Neuronal stem cell (in vitro differentiated cells): ENCODE results near the gene SAA4.
"Not testable (repeated sequence)": the region's sequence is repeated elsewhere in the genome, so short reads cannot be mapped to it uniquely, and the experiment has no call there.

Source experiments
- DNase-seq: peaks from one replicate; pipeline ENCODE4 v3.0.0-alpha.2; 2013; ENCODE audit warnings: low spot score
- H2AFZ ChIP-seq: one replicate; pipeline ENCODE4 v1.6.1; 2013; ENCODE audit warnings: mild to moderate bottlenecking, low read length, inconsistent platforms
- H2AK5ac ChIP-seq: 2 replicates; pipeline ENCODE4 v1.6.1; 2013; ENCODE audit warnings: low read depth, mild to moderate bottlenecking, inconsistent platforms, low read length, moderate library complexity, mixed read lengths
- H2BK120ac ChIP-seq: 2 replicates; pipeline ENCODE4 v1.6.1; 2013; ENCODE audit warnings: low read depth, mild to moderate bottlenecking, inconsistent platforms, low read length, moderate library complexity, mixed read lengths
- H2BK12ac ChIP-seq: one replicate; pipeline ENCODE4 v1.6.1; 2013; ENCODE audit warnings: low read length, inconsistent platforms
- H2BK15ac ChIP-seq: 2 replicates; pipeline ENCODE4 v1.6.1; 2013; ENCODE audit warnings: mild to moderate bottlenecking, low read length, inconsistent platforms, mixed read lengths
- H2BK5ac ChIP-seq: one replicate; pipeline ENCODE4 v1.6.1; 2013; ENCODE audit warnings: inconsistent platforms, mild to moderate bottlenecking, low read length, moderate library complexity
- H3K14ac ChIP-seq: one replicate; pipeline ENCODE4 v1.6.1; 2013; ENCODE audit warnings: low read length, inconsistent platforms
- H3K18ac ChIP-seq: 2 replicates; pipeline ENCODE4 v1.6.1; 2013; ENCODE audit warnings: low read length, inconsistent platforms
- H3K23ac ChIP-seq: 2 replicates; pipeline ENCODE4 v1.6.1; 2013; ENCODE audit warnings: low read depth, mild to moderate bottlenecking, mixed read lengths, low read length, inconsistent platforms; ENCODE audit not compliant: poor library complexity
- H3K27ac ChIP-seq: replicated peaks from 3 replicates; pipeline ENCODE4 v1.5.1; 2013; ENCODE audit warnings: low read length, inconsistent platforms
- H3K27me3 ChIP-seq, 3 experiments: 2 replicates each; pipeline ENCODE4 v1.6.1; 2013; ENCODE audit warnings: low read length in 3 of 3, mild to moderate bottlenecking in 2 of 3, inconsistent platforms in 1 of 3, low read depth in 1 of 3, mixed read lengths in 1 of 3, moderate library complexity in 1 of 3; ENCODE audit not compliant: control insufficient read depth in 3 of 3, insufficient read depth in 3 of 3
- H3K36me3 ChIP-seq, 2 donors: replicated peaks in 1 of 2; 2 replicates each; pipeline ENCODE4 v1.6.1; 2013; ENCODE audit warnings: low read length in 2 of 2; ENCODE audit not compliant: control insufficient read depth in 2 of 2, insufficient read depth in 2 of 2
- H3K4ac ChIP-seq: 2 replicates; pipeline ENCODE4 v1.6.1; 2013; ENCODE audit warnings: inconsistent platforms, mild to moderate bottlenecking, low read length, moderate library complexity
- H3K4me1 ChIP-seq, 2 donors: 1 replicate in 1 of 2; 2 replicates in 1 of 2; pipeline ENCODE4 v1.6.1; 2013; ENCODE audit warnings: low read length in 2 of 2, low read depth in 1 of 2; ENCODE audit not compliant: control insufficient read depth in 2 of 2, insufficient read depth in 1 of 2
- H3K4me2 ChIP-seq: one replicate; pipeline ENCODE4 v1.6.1; 2013; ENCODE audit warnings: mild to moderate bottlenecking, low read length, inconsistent platforms; ENCODE audit not compliant: insufficient read depth, poor library complexity, severe bottlenecking
- H3K4me3 ChIP-seq, 2 donors: 2 replicates each; pipeline ENCODE4 v1.5.1; 2013; ENCODE audit warnings: low read length in 2 of 2, mild to moderate bottlenecking in 2 of 2, inconsistent platforms in 1 of 2, moderate library complexity in 1 of 2
- H3K79me1 ChIP-seq: one replicate; pipeline ENCODE4 v1.6.1; 2013; ENCODE audit warnings: low read depth, mild to moderate bottlenecking, inconsistent platforms, low read length, moderate library complexity
- H3K9ac ChIP-seq: one replicate; pipeline ENCODE4 v1.6.1; 2013; ENCODE audit warnings: mild to moderate bottlenecking, low read depth, low read length, inconsistent platforms; ENCODE audit not compliant: poor library complexity
- H3K9me3 ChIP-seq, 2 donors: replicated peaks in 1 of 2; 2 replicates each; pipeline versions ENCODE3 to v1.6.1; 2013; ENCODE audit warnings: low read length in 2 of 2, mild to moderate bottlenecking in 2 of 2, inconsistent platforms in 1 of 2, low read depth in 1 of 2, mixed read lengths in 1 of 2, moderate library complexity in 1 of 2; ENCODE audit not compliant: control insufficient read depth in 2 of 2, insufficient read depth in 1 of 2
- H4K8ac ChIP-seq: one replicate; pipeline ENCODE4 v1.6.1; 2013; ENCODE audit warnings: low read depth, mild to moderate bottlenecking, inconsistent platforms, low read length, moderate library complexity
- H4K91ac ChIP-seq: one replicate; pipeline ENCODE4 v1.6.1; 2013; ENCODE audit warnings: low read length, low read depth, mild to moderate bottlenecking, inconsistent platforms; ENCODE audit not compliant: poor library complexity
- WGBS, 2 donors: extraction: QIAGEN DNeasy Blood & Tissue Kit; methylation state at CpG; one replicate each; pipeline ENCODE4 v1.1.7; 2013; ENCODE audit warnings: missing lambda C conversion rate in 2 of 2, mixed read lengths in 1 of 2; ENCODE audit not compliant: insufficient read length in 2 of 2, insufficient replicate concordance in 1 of 2; ENCODE audit errors: extremely low coverage in 2 of 2; 5-methylcytosine and 5-hydroxymethylcytosine counted together

SAA4 gene

DNA sequence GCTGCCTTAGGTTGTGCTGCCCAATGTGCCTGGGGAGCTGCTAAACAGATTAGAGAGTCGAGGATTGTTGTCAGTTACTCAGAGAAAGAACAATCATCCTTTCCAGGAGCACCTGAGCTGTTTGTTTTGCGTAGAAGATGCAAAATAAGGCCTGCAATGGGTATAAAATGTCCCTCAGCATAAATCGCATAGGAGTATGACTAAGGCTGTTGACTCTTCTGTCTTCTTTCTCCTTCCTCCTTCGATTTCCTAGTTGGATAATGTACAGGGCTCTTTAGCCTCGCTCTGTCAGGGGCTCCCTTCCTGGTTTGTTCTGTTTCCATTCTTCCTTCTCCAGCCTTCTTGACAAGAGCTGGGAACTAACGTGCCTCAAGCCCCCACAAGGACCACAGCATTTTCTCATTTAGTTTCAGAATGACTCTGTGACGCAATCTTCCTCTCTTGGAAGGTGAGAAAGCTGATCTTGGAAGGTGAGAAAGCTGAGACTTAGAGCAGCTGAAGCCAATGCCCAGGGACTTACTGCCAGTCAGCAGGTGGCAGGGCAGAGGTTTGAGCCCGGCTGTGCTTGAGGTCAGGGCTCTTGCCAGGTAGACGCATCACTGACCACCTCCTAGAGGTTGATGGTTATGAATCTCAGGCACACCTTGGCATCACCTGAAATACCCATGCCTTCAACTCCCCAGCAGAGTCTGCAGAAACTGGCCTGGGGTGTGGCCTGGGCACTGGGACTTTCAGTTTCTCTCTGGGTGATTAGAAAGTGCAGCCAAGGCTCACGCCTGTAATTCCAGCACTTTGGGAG is 30.9 kb upstream of the SAA4 start:
- H3K4me3 ChIP-seq, H2BK15ac ChIP-seq, H2BK5ac ChIP-seq, H2BK12ac ChIP-seq, H3K9ac ChIP-seq, H2BK120ac ChIP-seq, H3K27ac ChIP-seq, H3K36me3 ChIP-seq, H3K79me1 ChIP-seq, H3K14ac ChIP-seq, H4K8ac ChIP-seq, DNase-seq, H2AFZ ChIP-seq, H3K4me1 ChIP-seq, H3K27me3 ChIP-seq, H3K18ac ChIP-seq, H2AK5ac ChIP-seq, H3K9me3 ChIP-seq, H3K23ac ChIP-seq, H3K4ac ChIP-seq, H4K91ac ChIP-seq, H3K4me2 ChIP-seq: not testable (repeated sequence)
- no CpG with 5 or more reads among the region's 10 CpGs for WGBS, 2 donors

- Histone ChIP-seq H2BK12ac (peak within 1 kb of the TSS; percentile 22), H3K14ac (no peak within 1 kb of the TSS), H3K4ac (no peak within 1 kb of the TSS), H2BK5ac (no peak within 1 kb of the TSS), H4K91ac (no peak within 1 kb of the TSS), H2BK120ac (no peak within 1 kb of the TSS), H3K23ac (no peak within 1 kb of the TSS), H3K79me1 (no peaks in the 10 kb centered on the region), H3K27me3 (no peaks in the 10 kb centered on the region), H3K4me2 (no peak within 1 kb of the TSS), H3K27ac (no peak within 1 kb of the TSS), H3K9me3 (no peaks in the 10 kb centered on the region), H3K18ac (no peak within 1 kb of the TSS), H4K8ac (no peak within 1 kb of the TSS), H3K4me3 (no peak within 1 kb of the TSS), H3K9ac (no peak within 1 kb of the TSS), H2BK15ac (peak within 1 kb of the TSS; percentile 58), H3K4me1 (peaks cover 0 to 2% of the 10 kb centered on the region in 2 donors), H3K36me3 (no peaks in the 10 kb centered on the region), H2AFZ (no peak within 1 kb of the TSS), H2AK5ac (no peak within 1 kb of the TSS)
- DNase-seq: no peak
- WGBS, 2 donors: no CpG with 5 or more reads among the region's 8 CpGs
These were observed 29.3 kb upstream of the SAA4 start, which contains the start of gene SAA1 for GRCh38 chr11:18265949-18266348. Gene SAA1, plus strand, starts transcription at chr11:18266264. Its CDS starts 624 bp downstream, at chr11:18266888.

GRCh38 chr11:18264677-18265555 is 28.3 kb upstream of the SAA4 start:
- no peak overlapping the region for H3K14ac ChIP-seq
- no peak overlapping the region for H3K4ac ChIP-seq
- H3K23ac ChIP-seq: no peak overlapping the region
- H3K4me1 ChIP-seq: peaks cover 0 to 2% of the 10 kb centered on the region in 2 donors
- no peak overlapping the region for H2AK5ac ChIP-seq
- WGBS, 2 donors: no CpG with 5 or more reads among the region's 1 CpG
- no peak overlapping the region for H3K18ac ChIP-seq
- no peak overlapping the region for H2BK12ac ChIP-seq
- no peak overlapping the region for H3K4me2 ChIP-seq
- H3K4me3 ChIP-seq: no peak overlapping the region
- H3K27ac ChIP-seq: no peak overlapping the region
- H3K27me3 ChIP-seq: no peaks in the 10 kb centered on the region
- DNase-seq: no peak
- H4K91ac ChIP-seq: no peak overlapping the region
- no peak overlapping the region for H2AFZ ChIP-seq
- no peak overlapping the region for H4K8ac ChIP-seq
- no peak overlapping the region for H2BK15ac ChIP-seq
- H3K9ac ChIP-seq: no peak overlapping the region
- H3K36me3 ChIP-seq: no peaks in the 10 kb centered on the region
- no peaks in the 10 kb centered on the region for H3K79me1 ChIP-seq
- H2BK120ac ChIP-seq: no peak overlapping the region
- no peaks in the 10 kb centered on the region for H3K9me3 ChIP-seq
- no peak overlapping the region for H2BK5ac ChIP-seq

- Histone ChIP-seq H3K4ac (no peak overlapping the region), H2BK120ac (no peak overlapping the region), H2AFZ (no peak overlapping the region), H2BK5ac (no peak overlapping the region), H2AK5ac (no peak overlapping the region), H3K18ac (no peak overlapping the region), H3K27me3 (no peaks in the 10 kb centered on the region), H4K91ac (no peak overlapping the region), H3K27ac (no peak overlapping the region), H3K9me3 (no peaks in the 10 kb centered on the region), H3K9ac (no peak overlapping the region), H3K4me3 (no peak overlapping the region), H2BK15ac (no peak overlapping the region), H3K79me1 (no peaks in the 10 kb centered on the region), H3K4me2 (no peak overlapping the region), H2BK12ac (no peak overlapping the region), H3K36me3 (no peaks in the 10 kb centered on the region), H3K4me1 (peaks cover 0 to 2% of the 10 kb centered on the region in 2 donors), H3K14ac (no peak overlapping the region), H3K23ac (no peak overlapping the region), H4K8ac (no peak overlapping the region)
- WGBS, 2 donors: no CpG with 5 or more reads among the region's 4 CpGs
- DNase-seq: no peak
These were observed 27.4 kb upstream of the SAA4 start for GRCh38 chr11:18264035-18264434.
